ENCODE measurements around the gene STK4. TPM values are rescaled to one million over a fixed set of nuclear protein-coding genes. Genes with fewer than 3 reads are reported as not detected.
A peak's percentile ranks its signal among the peaks of the same experiment; 100 is the strongest.
"Not testable (repeated sequence)": the region's sequence is repeated elsewhere in the genome, so short reads cannot be mapped to it uniquely, and the experiment has no call there.

The STK4 gene
- polyA plus RNA-seq, 6 donors from 2014 or later, result 116 to 199 (median 173) TPM

GRCh38 chr20:45059022-45059728 lies 92.9 kb downstream of the STK4 start:
- Mint-ChIP-seq H3K4me1 (peaks cover 29 to 61% (median 55%) of the 10 kb centered on the region in 3 donors), H3K27me3 (no peaks in the 10 kb centered on the region), H3K4me3 (no peak overlapping the region), H3K36me3 (peaks cover 16 to 24% of the 10 kb centered on the region in 2 donors), H3K27ac (peak overlapping the region in 5 of 6 donors; percentile 36 to 97 (median 71)), H3K9me3 (no peaks in the 10 kb centered on the region)
- no peak for DNase-seq
- no peak for ATAC-seq (ENCODE audit: low read depth in 2 of 2)

GRCh38 chr20:45060294-45060693 lies 94.0 kb downstream of the STK4 start:
- H3K27me3 Mint-ChIP-seq, result no peaks in the 10 kb centered on the region
- DNase-seq (no peak), ATAC-seq (ENCODE audit: low read depth in 2 of 2) (no peak)
- peak overlapping the region in 5 of 6 donors; percentile 62 to 95 (median 68) for H3K27ac Mint-ChIP-seq
- peaks cover 40 to 68% (median 59%) of the 10 kb centered on the region in 3 donors for H3K4me1 Mint-ChIP-seq
- H3K4me3 Mint-ChIP-seq, result peak overlapping the region in 1 of 8 donors; percentile 34
- peaks cover 12 to 17% of the 10 kb centered on the region in 2 donors for H3K36me3 Mint-ChIP-seq
- no peaks in the 10 kb centered on the region for H3K9me3 Mint-ChIP-seq

DNA sequence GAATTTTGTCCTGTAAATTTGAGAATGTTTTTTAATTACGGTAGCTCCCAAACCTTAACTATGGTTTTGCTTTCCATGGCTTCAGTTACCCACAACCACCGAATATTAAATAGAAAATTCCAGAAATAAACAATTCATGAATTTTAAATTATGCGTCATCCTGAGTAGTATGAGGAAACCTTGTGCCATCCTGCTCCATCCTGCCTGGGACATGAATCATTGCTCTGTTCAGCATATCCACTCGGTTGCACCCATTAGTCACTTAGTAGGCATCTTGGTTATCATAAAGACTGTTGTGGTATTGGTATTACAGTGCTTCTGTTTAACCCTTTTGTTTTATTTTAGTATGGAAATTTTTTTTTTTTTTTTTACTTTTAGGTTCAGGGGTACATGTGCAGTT lies 94.9 kb downstream of the STK4 start:
- H3K36me3 Mint-ChIP-seq, result peaks cover 8 to 11% of the 10 kb centered on the region in 2 donors

GRCh38 chr20:45063107-45063506 lies 96.8 kb downstream of the STK4 start:
- H3K9me3 Mint-ChIP-seq; H3K27me3 Mint-ChIP-seq; ATAC-seq (ENCODE audit: low read depth in 2 of 2); DNase-seq: not testable (repeated sequence)
- peak overlapping the region; percentile 37 to 86 (median 53) for H3K27ac Mint-ChIP-seq
- peaks cover under 1 to 16% of the 10 kb centered on the region in 2 donors for H3K36me3 Mint-ChIP-seq
- H3K4me3 Mint-ChIP-seq, result peak overlapping the region in 2 of 8 donors; percentile 19 to 21
- H3K4me1 Mint-ChIP-seq, result peaks cover 46 to 64% (median 60%) of the 10 kb centered on the region in 3 donors

More for the DNA sequence above, 94.9 kb downstream of the STK4 start:
- Mint-ChIP-seq H3K27me3 (no peaks in the 10 kb centered on the region), H3K9me3 (no peaks in the 10 kb centered on the region), H3K4me1 (peaks cover 44 to 64% (median 53%) of the 10 kb centered on the region in 3 donors), H3K4me3 (peak overlapping the region in 1 of 8 donors; percentile 74), H3K27ac (peak overlapping the region in 5 of 6 donors; percentile 12 to 74 (median 60))
- no peak for ATAC-seq (ENCODE audit: low read depth in 2 of 2)
- DNase-seq, result no peak

DNA sequence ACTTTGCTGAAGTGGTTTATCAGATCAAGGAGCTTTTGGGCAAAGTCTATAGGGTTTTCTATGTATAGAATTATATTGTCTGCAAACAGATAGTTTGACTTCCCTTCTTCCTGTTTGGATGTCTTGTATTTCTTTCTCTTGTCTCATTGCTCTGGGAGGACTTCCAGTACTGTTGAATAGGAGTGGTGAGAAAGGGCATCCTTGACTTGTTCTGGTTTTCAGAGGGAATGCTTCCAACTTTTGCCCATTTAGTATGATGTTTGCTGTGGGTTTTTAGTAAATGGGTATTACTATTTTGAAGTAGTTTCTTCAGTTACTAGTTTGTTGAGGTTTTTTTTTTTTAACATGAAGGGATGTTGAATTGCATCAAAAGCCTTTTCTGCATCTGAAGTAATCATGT lies 98.5 kb downstream of the STK4 start:
- no peak for ATAC-seq (ENCODE audit: low read depth in 2 of 2)
- Mint-ChIP-seq H3K4me3 (peak overlapping the region in 1 of 8 donors; percentile 42), H3K36me3 (peaks cover 16% of the 10 kb centered on the region in 2 donors), H3K27me3 (no peaks in the 10 kb centered on the region), H3K9me3 (no peaks in the 10 kb centered on the region), H3K27ac (peak overlapping the region; percentile 7 to 93 (median 48)), H3K4me1 (peaks cover 51 to 59% (median 54%) of the 10 kb centered on the region in 3 donors)
- DNase-seq, result no peak

- Mint-ChIP-seq H3K27me3 (no peaks in the 10 kb centered on the region), H3K9me3 (no peaks in the 10 kb centered on the region), H3K4me3 (peak overlapping the region in 1 of 8 donors; percentile 7), H3K36me3 (peaks cover 16 to 24% of the 10 kb centered on the region in 2 donors), H3K27ac (peak overlapping the region in 1 of 6 donors; percentile 62), H3K4me1 (peaks cover 50 to 59% (median 53%) of the 10 kb centered on the region in 3 donors)
- DNase-seq (no peak), ATAC-seq (ENCODE audit: low read depth in 2 of 2) (no peak)
Measured at GRCh38 chr20:45066372-45066771, 100.1 kb downstream of the STK4 start.

GRCh38 chr20:45067087-45067486 lies 100.8 kb downstream of the STK4 start:
- Mint-ChIP-seq H3K4me1 (peaks cover 46 to 57% (median 53%) of the 10 kb centered on the region in 3 donors), H3K36me3 (peaks cover 16 to 24% of the 10 kb centered on the region in 2 donors), H3K27ac (peak overlapping the region; percentile 25 to 74 (median 64)), H3K27me3 (no peaks in the 10 kb centered on the region), H3K9me3 (no peaks in the 10 kb centered on the region), H3K4me3 (no peak overlapping the region)
- DNase-seq (no peak), ATAC-seq (ENCODE audit: low read depth in 2 of 2) (no peak)

GRCh38 chr20:45067558-45067957 lies 101.2 kb downstream of the STK4 start:
- ATAC-seq (ENCODE audit: low read depth in 2 of 2) (no peak), DNase-seq (no peak)
- Mint-ChIP-seq H3K27ac (peak overlapping the region in 5 of 6 donors; percentile 25 to 74 (median 64)), H3K36me3 (peaks cover 16 to 24% of the 10 kb centered on the region in 2 donors), H3K27me3 (no peaks in the 10 kb centered on the region), H3K9me3 (no peaks in the 10 kb centered on the region), H3K4me1 (peaks cover 46 to 54% (median 53%) of the 10 kb centered on the region in 3 donors), H3K4me3 (no peak overlapping the region)

GRCh38 chr20:45069261-45069660 lies 102.9 kb downstream of the STK4 start:
- peaks cover 41 to 48% (median 45%) of the 10 kb centered on the region in 3 donors for H3K4me1 Mint-ChIP-seq
- H3K27ac Mint-ChIP-seq, result peak overlapping the region in 3 of 6 donors; percentile 34 to 91 (median 85)
- DNase-seq (no peak), ATAC-seq (ENCODE audit: low read depth in 2 of 2) (no peak)
- no peaks in the 10 kb centered on the region for H3K27me3 Mint-ChIP-seq
- peaks cover 11 to 24% of the 10 kb centered on the region in 2 donors for H3K36me3 Mint-ChIP-seq
- no peaks in the 10 kb centered on the region for H3K9me3 Mint-ChIP-seq
- no peak overlapping the region for H3K4me3 Mint-ChIP-seq

DNA sequence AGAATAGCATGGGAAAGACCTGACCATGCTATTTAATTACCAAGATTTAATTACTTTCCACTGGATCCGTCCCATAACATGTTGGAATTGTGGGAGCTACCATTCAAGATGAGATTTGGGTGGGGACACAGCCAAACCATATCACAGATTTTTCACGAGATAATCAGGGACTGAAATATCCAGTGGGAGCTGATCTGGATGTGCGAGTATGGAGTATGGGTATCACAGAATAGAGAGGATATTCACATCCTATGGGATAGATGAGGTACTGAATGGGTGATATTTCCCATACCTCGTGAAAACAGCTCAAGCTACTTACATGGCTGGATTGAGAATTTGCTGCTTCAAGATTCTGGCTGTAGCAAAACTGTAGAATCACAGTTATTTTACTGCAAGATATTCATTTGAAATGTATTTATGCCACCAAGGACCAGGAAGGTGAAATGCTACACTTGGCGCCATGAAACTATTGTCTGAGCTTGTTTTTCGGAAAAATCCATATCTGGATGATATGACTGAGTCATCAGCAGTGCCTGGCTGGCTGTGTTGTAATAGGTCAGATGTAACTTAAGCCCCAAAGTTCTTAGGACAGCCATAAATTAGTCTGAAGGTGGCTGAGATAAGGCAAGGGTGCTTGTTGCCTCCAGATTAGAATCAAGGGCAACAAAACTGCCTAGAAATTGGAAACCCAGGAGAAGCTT lies 104.8 kb downstream of the STK4 start:
- no peaks in the 10 kb centered on the region for H3K9me3 Mint-ChIP-seq
- H3K27ac Mint-ChIP-seq, result peak overlapping the region in 3 of 6 donors; percentile 71 to 92 (median 85)
- H3K4me1 Mint-ChIP-seq, result peaks cover 25 to 33% (median 31%) of the 10 kb centered on the region in 3 donors

DNA sequence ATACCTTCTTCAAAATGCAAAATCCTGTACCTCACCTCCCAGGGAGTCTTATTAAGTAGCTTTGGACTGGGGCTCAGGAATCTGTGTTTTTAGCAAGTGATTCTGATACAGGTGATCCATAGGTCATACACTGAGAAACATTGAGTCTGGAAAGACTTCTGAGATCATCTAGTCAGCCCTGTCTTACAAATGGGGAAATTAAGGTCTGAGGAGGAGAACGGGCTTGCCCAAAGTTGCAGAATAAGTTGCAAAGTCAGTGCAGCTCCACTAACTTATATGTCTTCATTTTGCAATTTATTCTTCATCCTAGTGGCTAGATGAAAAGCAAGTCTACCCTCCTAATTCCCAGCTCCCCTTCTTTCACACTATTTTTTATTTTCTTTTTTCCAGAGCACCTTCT lies 105.8 kb downstream of the STK4 start:
- Mint-ChIP-seq H3K4me1 (peaks cover 21 to 32% (median 27%) of the 10 kb centered on the region in 3 donors), H3K27me3 (no peaks in the 10 kb centered on the region), H3K36me3 (peaks cover 12 to 40% of the 10 kb centered on the region in 2 donors), H3K27ac (peak overlapping the region in 5 of 6 donors; percentile 30 to 85 (median 76)), H3K9me3 (no peaks in the 10 kb centered on the region), H3K4me3 (no peak overlapping the region)
- ATAC-seq (ENCODE audit: low read depth in 2 of 2) (no peak), DNase-seq (no peak)

More for the DNA sequence above, 104.8 kb downstream of the STK4 start:
- ATAC-seq (ENCODE audit: low read depth in 2 of 2) (no peak), DNase-seq (no peak)
- Mint-ChIP-seq H3K4me3 (no peak overlapping the region), H3K36me3 (peaks cover 11 to 31% of the 10 kb centered on the region in 2 donors), H3K27me3 (no peaks in the 10 kb centered on the region)

DNA sequence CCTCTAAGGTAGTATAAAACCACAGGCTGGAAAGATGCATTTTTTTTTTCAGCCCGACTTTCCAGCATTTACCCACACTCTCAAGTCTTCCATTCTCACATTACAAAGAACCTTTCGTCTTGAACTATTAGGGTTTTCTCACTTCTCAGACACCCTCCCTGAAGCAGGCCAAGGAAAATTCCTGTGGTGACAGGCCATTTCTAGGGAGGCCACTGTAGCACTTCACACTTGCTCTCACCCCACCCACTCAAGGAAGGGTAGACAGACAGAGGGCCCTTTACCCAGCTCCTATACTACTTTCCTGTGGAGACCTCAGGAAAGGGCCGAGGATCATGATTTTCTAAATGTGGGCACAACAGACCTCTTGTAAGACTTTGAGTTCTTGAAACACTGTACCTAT lies 106.9 kb downstream of the STK4 start:
- H3K27ac Mint-ChIP-seq, result peak overlapping the region in 4 of 6 donors; percentile 38 to 79 (median 63)
- ATAC-seq (ENCODE audit: low read depth in 2 of 2), result no peak
- DNase-seq, result no peak
- peaks cover 8 to 41% of the 10 kb centered on the region in 2 donors for H3K36me3 Mint-ChIP-seq
- peaks cover 14 to 28% (median 19%) of the 10 kb centered on the region in 3 donors for H3K4me1 Mint-ChIP-seq
- no peaks in the 10 kb centered on the region for H3K9me3 Mint-ChIP-seq
- no peaks in the 10 kb centered on the region for H3K27me3 Mint-ChIP-seq
- no peak overlapping the region for H3K4me3 Mint-ChIP-seq

GRCh38 chr20:45077559-45077958 lies 111.2 kb downstream of the STK4 start:
- H3K4me1 Mint-ChIP-seq, result peaks cover under 1 to 14% (median 3%) of the 10 kb centered on the region in 3 donors
- H3K4me3 Mint-ChIP-seq, result no peak overlapping the region
- DNase-seq (no peak), ATAC-seq (ENCODE audit: low read depth in 2 of 2) (no peak)
- peaks cover 2 to 15% (median 8%) of the 10 kb centered on the region in 7 donors for H3K9me3 Mint-ChIP-seq
- H3K27ac Mint-ChIP-seq, result peak overlapping the region in 1 of 6 donors; percentile 86
- peaks cover 37 to 47% of the 10 kb centered on the region in 2 donors for H3K36me3 Mint-ChIP-seq
- H3K27me3 Mint-ChIP-seq, result no peaks in the 10 kb centered on the region

Data from naive B cell (primary cell).